ENCODE measurements around the gene TRIM63.

The TRIM63 gene

DNA sequence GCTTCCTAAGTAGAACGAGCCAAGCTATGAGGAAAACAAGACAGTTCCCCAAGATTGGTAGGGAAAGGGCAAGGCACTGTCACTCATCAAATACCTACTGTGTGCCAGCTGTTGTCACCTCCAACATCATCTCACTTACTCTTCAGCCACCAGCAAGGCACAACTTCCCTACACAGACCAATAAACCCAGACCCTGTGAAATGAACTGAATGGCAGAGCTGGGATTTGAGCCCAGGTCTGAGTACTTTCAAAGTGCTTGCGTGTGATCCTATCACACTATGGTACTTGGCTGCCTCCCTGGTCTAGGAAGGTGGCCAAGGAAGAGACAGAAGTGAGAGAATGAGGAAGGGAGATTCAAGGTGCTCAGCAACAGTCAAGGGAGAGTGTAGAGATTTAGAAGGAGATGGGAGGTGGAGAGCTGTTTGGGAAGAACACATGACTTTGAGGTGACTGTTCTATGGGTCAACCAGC is 16.7 kb upstream of the TRIM63 start:
- no peak for DNase-seq

DNA sequence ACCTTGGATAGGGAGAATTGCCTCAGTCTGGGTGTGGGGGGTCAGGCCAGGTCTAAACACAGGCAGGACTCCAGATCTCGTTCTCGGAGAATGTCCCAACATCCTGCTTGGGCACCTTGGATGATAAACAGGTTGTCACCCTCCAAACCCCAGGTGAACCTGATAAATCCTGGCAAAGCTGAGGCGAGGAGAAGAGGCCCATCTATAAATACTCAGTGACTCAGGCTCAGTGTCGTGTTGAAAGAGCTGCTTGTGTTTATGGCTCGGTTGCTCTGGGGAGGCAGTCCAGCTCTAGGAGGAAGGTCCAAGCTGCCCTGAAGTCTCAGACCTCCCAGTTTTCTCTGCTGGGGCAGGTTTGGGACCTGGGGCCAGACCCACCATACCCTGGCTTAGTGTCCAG is 15.8 kb upstream of the TRIM63 start:
- DNase-seq, result no peak

DNA sequence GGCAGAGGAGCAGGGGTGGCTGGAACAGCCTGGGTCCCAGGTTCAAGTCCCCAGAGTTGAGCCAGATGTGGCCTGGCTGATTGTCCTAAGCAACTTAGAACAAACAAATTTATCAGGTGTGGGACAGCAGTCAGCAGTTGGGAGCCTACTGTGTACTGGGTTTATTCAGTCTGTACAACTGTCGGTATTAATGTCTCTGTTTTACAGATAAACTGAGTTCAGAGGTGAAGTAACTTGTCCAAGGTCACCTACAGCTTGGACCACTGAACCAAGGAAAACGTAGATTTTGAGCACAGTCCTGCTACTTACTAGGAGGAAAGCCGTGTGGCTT is 14.6 kb upstream of the TRIM63 start:
- no peak for DNase-seq

DNA sequence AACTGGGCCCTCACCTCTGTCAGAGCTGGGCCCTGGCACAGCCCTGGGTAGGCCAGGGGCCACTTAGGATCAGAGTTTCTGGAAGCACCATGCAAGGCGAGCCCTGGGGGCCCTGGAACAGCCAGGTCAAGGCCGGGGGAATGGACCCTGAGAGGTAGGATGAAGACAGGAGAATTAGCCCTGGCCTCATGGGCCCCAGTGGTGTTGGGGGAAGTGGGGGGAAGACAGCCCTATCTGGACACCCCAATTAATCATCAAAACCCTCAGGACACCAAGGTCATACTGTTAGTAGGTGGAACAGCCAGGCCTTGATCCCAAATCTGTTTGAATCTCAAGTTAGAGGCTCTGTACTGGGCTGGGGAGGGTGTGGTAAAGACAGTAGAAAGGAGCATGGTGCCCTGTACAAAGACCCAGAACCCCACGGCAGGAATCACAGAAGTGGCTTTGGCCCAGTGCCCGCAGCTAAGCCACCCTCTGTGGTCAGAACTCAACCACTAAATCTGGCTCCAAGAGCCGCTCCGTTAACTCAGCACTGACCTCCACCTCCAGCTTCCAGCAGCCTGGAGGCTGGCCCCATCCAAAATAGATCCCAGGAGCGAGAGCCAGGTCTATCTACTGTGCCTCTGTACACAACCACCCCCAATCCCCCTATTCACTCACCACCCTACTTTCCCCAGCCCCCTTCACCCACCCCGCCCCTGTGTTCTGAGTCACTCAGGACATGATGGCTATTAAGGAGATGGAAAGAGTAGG is 14.0 kb upstream of the TRIM63 start:
- no peak for DNase-seq

DNA sequence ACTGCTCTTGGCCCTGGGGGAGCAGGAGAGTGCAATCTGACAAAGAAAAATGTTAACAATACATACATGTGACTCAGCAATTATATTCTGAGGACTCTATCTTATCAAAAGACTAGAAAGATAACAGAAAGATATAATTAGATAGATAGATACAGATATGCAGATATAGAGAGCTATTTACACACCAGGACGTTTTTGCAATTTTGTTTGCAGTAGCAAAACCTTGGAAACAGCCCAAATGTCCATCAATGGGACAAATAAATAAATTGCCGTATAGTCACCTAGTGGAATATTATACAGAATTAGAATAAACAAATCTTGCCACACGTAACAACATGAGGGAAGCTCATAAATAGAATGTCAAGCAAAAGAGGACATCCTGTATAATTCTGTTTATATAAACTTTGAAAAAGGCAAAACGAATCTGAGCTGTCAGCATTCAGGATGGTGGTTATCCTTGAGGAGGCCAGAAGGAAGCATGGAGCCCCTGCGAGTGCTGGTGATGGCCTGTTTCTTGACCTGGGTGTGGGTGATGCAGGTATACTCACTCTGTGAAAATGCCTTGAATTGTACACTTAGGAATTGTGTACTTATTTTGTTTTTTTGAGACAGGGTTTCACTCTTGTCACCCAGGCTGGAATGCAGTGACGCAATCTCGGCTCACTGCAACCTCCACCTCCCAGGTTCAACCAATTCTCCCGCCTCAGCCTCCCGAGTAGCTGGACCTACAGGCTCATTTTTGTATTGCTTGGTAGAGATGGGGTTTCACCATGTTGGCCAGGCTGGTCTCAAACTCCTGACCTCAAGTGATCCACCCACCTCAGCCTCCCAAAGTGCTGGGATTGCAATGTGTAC is 12.8 kb upstream of the TRIM63 start:
- DNase-seq, result no peak

DNA sequence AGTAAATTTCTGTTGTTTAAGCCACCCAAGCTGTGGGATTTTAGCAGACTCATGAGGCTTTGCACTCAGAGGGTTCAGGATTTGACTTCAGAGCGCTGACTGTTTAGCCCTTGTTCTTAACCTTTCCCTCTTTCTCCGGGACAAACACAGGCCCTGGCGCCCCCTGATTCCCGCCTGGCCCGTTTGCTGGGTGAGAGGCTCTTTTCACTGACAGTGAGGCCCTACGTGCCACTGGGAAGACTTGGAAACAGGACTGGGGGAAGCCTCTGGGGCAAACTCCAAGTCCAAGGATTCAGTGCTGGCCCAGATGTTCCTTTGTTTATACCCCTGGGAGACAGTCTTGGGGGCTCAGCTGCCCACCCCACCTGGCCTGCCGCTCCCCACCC is 11.7 kb upstream of the TRIM63 start:
- DNase-seq, result no peak

DNA sequence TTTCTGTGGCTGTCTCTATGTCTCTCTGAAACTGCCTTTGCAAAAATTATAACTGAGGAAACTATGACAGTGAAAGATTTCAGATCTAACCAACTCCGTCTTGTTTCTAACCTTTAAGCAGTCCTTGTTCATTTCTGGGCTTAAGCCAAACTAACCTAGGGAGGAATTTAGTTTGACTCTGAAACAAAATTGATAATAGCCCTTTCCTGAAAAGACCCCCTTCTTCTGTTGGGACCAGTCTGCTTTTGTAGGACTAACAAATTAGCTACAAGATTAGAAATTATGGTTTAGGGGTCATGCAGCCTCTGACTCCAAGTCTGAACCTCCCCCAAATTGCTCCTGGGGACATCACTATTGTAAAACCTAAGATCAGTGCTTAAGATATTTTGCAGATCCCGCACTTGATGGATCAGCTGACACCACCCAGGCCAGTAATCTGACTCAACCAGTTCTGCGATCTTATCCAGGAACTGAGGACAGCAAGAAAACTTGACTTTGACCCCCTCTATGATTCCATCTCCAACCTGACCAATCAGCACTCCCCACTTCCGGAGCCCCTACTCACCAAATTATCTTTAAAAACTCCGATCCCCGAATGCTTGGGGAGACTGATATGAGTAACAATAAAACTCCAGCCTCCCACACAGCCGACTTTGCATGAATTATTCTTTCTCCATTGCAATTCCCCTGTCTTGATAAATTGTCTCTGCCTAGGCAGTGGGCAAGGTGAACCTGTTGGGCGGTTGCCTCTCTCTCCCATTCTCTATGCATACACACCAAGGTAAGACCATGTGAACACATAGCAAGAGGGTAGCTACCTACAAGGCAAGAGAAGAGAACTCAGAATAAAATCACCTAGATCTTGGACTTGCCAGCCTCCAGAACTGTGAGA is 11.1 kb upstream of the TRIM63 start:
- no peak for DNase-seq

DNA sequence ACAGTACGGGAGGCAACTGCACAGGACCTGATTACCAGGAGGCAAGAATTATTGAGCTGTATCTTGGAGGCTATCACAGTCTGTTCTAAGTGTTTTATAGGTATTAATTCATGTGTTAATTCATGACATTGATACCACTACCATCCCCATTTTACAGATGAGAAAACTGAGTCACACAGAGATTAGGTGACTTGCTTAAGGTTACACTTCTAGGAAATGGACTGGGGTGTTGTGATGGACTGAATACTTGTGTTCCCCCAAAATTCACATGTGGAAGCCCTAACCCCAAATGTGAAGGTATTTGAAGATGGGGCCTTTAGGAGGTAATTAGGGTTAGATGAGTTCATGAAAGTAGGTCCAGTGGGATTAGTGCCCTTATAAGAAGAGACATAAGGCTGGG is 10.1 kb upstream of the TRIM63 start:
- no peak for DNase-seq

DNA sequence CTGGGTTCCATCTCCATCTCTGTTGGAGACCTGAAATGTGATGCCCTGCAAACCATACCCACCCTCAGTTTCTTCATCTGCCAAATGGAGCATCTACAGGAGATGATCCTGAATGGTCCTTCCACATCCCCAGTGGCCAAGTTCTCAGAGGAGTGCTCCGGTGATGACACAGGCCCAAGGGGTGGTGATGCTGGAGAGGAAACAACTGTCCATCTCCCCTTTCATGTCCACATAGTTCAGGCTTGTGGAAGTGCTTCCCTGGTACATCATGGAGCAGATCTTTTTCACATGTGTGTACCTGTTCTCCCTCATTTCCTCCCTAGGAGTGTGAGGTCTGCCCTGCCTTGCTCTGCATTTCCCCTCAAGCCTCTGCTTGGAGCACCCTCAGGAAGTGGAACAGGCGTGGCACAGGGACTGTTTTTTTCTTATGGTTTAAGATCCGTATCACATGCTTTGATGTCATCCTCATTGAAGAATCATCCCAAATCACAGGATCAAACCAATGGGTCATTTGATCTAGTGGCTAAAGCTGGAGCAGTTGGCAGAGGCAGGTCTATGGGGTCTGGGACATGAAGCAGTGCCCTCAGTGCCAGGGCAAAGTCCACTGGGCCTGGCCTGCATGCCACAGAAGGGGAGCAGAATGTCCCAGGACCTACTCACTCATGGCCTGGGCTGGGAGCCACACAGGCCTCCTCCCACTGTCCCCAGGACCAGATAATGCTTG is 8.2 kb upstream of the TRIM63 start:
- no peak for DNase-seq

DNA sequence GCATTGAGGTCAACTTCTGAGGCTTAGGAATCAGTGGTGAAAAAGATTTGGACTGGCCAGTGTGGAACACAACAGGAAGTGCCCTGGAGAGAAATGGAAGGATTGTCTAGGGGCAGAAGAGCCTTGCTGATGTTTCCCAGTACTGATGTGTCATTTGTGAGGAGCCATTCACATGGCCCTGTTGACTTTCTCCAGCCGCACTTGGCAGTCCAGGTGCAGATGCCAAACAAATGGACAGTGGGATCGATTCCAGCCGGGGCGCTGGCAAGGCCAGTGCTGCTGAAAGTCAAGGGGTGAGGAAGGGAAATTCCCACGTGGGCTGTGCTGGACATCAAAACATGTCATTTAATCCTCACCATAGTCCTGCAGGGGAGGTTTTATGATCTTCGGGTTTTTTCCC is 4.9 kb upstream of the TRIM63 start:
- DNase-seq, result no peak

DNA sequence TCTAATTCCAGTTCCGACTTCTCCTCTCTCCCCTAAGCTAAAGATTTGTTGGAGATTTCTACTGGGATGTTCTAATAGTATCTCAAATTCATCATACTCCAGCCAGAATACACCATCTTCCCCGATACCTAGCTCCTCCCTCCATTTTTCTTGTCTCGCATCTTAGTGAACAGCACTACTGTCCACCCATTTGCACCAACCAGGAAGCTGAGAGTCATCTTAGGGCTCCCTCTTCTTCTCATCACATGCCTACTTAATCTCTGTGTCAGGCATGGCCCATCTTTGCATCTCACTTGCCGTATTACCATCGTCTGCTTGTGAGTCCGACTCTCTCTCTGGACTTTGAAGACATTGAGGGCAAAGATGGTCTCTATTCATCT is 3.5 kb upstream of the TRIM63 start:
- DNase-seq, result no peak

DNA sequence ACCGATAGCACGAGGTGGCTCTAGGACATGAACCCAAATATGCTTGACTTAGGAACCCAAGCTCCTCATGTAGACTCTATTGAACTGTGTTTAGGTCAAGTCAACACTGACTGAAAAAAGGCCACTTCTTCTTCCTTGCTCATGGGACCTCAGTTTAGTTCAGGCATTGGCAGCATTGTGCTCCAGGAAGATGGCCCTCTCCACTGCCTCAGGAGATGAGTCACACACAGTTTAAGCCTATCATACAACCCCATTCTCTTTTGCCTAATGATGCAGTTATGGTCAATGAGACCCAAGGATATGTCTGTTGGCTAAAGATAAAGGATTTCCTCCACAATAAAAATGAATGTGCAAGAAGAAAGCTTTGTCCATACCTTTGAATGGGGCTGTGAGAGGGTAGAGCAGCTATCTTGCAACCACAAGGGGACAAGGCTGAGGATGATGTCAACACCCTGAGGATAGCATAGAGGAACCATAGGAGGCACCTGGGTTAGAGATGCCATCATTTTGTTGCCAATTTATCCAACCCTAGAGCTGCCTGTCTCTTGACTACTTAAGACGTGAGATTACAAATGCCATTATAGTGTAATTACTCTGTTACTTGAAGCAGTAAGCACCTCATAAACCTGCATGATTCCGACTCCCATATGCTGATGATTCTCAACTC is 3.0 kb upstream of the TRIM63 start:
- no peak for DNase-seq

DNA sequence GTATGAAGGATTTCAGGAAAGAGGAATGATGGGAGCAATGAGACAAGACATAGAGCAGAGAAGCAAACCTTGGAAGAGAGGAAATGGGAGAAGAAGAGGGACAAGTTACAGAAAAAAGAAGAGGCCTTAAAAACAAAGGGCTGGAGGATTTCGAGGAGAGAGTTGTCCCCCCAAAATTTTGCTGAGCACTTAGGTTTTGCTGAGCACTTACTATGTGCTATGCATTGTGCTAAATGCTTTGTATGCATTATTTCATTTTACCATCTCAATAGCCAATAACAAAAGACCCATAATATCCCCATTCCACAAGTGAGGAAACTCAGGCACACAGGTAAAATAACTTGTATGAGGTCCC is 2.5 kb upstream of the TRIM63 start:
- no peak for DNase-seq

DNA sequence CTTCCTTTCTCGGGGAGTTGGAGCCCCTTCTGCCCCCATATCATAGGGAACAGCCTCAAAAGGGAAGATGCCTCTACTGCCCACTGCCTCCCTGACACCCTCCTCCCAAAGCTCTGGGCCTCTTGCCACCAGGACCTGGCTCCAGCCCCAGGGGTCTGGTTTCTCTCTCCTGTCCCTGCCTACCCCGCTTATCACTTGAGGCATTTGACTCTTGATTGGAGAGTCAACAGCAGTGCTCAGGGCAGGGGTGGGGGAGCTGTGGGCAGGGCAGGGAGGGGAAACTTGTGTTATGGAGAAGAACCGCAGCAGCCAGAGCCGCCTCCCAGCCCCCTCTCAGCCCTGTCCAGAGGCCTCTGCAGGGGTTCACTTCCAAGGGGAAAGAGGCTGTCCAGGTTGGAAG is 573 bp downstream of the TRIM63 start:
- no peak for DNase-seq

DNA sequence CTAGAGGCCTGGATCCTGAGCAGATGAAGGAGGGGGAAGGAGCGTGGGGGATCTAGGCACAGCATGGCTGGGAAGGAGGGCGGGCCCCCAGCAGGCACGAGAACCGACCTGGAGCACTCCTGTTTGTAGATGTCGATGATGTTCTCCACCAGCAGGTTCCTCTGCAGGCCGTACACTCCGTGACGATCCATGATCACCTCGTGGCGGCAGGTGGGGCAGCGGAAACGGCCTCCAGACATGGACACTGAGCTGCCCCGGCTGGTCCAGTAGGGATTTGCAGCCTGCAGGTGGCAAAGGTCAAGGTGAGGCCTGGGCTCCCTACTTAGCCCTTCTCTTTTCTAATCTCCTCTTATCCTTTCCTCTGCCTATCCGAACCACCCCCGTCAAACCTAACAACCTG is 1.3 kb downstream of the TRIM63 start:
- DNase-seq, result no peak

DNA sequence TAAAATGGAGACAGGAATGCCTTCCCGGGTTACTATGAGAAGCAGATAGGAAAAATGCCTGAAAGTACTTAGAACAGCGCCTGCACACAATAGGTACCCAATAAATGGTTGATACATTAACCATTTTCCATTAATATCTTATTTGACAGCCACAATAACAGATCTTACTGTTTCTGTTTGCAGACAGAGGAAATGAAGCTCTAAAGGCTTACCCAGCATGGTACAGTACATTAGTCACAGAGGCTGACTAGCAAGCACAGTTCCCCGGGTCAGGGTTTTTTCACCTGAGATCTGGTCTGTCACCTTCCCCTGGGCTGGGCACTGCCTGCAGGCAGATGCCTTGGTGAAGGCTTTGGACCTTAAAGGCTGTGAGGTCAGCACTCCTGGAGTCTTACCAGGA is 2.9 kb downstream of the TRIM63 start:
- DNase-seq, result no peak

DNA sequence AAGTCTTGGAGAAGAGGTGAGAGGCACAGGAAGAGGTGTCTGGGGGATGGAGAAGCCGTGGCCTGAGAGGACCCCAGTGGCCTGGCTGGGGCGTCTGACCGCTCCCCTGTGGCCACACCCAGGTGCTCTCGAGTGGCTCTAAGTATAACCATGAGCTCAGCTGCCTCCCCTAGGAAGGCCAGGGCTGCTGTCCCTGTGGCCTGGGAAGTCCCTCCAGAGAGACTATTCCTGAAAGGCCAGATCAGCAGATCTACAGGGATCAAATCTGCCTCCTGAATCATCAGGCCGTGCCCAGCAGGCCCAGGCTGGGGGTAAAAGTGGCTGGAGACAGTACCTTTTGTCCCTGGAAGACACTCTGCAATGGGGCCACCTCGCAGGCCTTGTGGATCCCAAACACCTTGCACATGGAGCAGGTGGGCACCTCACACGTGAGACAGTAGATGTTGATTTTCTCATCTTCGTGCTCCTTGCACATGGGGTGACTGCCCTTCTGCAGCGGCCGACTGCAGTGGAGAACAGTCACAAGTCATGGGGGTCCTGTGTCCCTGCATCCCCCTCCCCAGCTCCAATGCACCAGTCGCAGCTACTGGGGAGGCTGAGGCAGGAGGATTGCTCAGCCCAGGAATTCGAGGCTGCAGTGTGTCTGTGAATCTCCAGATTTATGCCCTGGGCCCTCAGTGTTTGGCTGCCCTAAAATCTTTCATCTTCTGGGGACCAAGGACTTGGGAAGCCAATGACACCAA is 6.4 kb downstream of the TRIM63 start:
- DNase-seq, result no peak

DNA sequence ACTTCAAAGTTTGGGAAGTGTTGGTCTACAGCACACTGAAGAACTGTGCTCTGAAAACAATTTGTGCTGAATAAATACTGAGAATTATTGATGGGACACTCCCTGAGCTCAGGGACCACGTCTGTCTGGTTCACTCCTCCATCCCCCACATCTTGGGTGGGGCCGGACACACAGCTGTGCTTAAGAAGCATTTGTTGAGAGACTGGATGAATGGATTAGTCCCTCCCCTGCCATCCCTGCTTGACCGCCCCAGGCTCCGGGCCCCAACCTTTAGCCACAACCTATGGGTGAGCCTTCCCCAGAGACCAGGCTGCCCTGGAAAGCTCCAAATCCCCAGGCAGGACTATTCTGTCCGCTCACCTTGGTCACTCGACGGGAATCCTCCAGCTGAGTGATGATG is 7.5 kb downstream of the TRIM63 start:
- DNase-seq, result no peak

DNA sequence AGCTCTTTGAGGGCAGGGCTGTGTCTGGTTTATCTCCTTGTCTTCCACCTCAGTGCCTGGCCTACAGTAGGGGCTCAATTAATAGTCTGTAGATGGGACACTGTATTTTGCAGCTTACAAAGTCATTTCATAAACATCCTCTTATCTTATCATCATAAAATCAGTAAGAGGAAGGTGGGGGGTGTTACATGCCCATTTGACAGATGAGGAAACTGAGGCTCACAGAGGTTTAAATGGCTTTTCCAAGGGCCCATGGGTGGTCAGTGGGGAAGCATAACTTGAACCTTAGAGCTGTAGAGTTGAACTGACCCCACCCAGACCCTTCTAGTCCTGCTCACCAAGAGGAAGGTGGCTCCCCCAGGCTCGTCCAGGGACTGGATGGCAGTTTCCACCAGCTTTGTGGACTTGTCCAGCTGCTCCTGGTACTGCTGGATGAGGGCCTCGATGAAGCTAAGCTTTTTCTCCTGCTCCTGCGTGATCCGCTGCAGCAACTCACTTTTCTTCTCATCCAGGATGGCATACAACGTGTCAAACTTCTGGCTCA is 9.3 kb downstream of the TRIM63 start:
- no peak for DNase-seq

DNA sequence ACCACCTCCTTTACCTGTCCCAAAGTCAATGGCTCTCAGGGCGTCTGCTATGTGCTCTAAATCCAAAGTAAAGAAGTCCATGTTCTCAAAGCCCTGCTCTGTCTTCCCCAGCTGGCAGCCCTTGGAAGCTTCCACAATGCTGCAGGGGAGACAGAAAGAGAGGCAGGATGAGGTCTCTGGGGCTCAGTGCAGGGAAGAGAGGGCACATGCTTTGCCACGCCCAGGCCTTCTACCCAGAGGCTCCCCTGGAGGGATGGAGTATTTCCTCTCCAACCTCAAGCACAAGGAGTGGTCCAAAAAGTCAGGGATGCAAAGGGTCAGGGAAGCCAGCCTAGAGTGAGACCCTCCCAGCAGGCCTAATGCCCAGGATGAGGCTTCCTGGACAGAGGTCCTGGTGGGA is 10.2 kb downstream of the TRIM63 start:
- no peak for DNase-seq

DNA sequence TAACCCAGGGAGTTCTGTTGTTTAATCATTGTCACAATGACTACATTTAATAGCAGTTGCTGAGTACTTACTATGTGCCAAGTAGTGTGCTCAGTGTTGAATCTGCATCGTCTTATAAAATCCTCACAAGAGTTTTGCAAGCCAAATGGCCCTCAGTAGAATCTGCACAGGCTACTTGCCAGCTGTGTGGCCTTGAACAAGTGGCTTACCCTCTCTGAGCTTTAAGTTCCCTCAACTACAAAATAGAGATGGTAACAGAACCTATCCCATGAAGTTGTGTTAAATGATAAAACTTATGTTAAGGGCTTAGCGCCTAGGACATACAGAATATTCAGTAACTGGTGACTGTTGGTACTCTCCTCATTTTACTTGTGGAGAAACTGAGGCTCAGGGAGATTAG is 12.4 kb downstream of the TRIM63 start:
- no peak for DNase-seq

Measured in stimulated activated naive CD4-positive, alpha-beta T cell (primary cell).